Endothelial cell of hepatic sinusoid (primary cell): ENCODE measurements around the gene IQSEC3.

Experiments
- in situ Hi-C: cut with HindIII; loops from 2 replicates; pipeline ENCODE4 v1.10.0; 2017; ENCODE audit warnings: low sequenced_read_pairs

IQSEC3 gene

DNA sequence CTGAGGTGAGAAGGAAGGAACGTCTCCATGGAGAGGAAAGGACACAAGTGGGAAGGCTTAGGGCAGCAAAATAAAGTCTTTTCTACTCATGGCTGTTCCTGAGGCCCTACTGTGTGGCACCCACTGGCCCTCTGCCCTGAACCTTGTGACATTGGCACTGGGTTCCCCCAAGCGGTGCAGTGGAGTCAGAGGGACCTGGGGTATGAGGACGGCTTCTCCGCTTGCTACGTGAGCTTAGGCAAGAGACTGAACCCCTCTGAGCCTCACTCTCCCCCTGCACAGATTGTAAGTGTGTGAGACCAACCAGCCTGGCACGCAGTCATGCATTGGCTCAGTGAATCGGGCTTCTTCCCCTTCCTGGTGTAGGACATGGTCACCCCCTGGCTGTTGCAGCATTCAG, 127.7 kb downstream of the IQSEC3 start:
- in situ Hi-C loops = no loop called here

DNA sequence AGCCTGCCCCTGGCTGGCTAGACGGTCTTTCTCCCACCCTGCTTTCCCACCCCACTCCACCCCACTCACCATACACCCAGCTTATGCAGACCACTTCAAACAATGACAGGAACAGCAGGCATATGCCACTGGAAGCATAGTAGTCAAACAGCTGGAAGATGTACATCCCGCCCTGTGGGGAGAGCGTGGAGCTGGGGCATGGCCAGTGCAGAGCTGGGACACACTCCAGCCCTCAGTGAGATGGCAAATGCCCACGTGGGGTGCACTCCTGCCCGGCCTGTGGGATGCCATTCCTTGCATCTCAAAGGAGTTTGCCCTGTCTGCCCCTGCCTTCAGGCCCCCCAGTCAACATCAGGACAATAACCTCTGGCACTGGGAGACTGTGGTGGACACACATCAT, 128.6 kb downstream of the IQSEC3 start:
- in situ Hi-C loops = no loop called here

DNA sequence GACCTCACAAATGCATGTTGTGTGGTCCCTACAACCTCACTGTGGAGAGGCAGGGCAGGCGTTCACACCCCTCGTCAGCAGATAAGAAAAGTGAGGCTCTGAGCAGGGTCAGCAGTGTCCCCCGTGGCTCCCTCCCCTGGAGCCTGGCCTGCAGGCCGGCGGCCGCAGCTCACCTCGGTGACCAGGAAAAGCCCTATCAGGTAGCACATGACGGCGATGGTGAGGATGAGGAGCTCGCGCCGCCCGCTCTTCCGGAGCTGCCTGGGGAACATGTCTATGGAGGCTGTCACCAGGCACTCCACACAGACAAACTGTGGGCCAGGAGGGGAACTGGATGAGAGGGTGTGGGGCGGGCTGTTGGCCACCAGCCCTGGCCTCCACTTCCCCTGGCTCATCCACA, 129.4 kb downstream of the IQSEC3 start:
- in situ Hi-C loops = no loop called here

- in situ Hi-C loops = no loop called here
Observed at GRCh38 chr12:196436-196835, 129.9 kb downstream of the IQSEC3 start.

GRCh38 chr12:197347-197746, 130.8 kb downstream of the IQSEC3 start:
- in situ Hi-C loops = no loop called here

GRCh38 chr12:197911-198695, 131.5 kb downstream of the IQSEC3 start:
- in situ Hi-C loops = no loop called here

DNA sequence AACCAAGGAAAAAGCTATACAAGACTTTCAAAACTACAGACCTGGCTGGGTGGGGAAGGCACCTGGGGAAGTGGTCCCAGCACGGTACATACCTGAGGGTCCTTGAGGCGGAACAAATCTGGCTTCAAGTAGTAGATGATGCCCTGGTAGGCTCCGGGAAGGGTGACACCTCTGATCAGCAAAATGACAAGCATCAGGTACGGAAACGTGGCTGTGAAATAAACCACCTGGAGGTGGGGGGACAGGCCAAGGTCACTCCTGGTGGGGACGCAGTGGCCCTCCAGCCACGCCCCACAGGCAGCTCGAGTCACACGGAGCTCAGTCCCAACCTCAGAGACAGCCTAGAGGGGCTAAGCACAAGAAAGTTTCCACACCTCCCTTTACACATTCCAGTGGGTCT, 132.1 kb downstream of the IQSEC3 start:
- in situ Hi-C loops = no loop called here

DNA sequence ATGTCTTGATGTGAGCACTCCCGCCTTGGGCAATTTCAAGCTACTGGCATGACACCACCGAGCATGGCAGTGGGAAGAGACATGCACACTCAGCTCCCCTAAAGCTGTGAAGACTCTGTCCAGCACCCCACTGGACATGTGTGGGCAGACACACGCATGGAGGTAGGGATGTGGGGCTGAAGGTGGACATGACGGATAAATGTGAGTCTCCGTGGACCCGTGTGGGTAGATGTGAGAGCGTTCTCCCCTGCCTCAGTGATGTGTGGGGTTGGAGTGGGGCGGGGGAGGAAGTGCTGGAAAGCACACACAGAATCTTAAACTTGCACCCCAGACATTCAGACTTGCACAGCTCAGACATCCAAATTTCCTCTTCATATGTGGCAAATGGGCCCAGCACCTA, 134.8 kb downstream of the IQSEC3 start:
- in situ Hi-C loops = loop anchor here (5.0 kb wide), 1 partner anchor 59 kb away; no protein-coding TSS in a partner anchor

- in situ Hi-C loops = loop anchor here (5.0 kb wide), 1 partner anchor 60 kb away; no protein-coding TSS in a partner anchor
Observed at GRCh38 chr12:202081-202731, 135.6 kb downstream of the IQSEC3 start.

- in situ Hi-C loops = loop anchor here (5.0 kb wide), 1 partner anchor 61 kb away; no protein-coding TSS in a partner anchor
Observed at GRCh38 chr12:203074-203461, 136.5 kb downstream of the IQSEC3 start.

DNA sequence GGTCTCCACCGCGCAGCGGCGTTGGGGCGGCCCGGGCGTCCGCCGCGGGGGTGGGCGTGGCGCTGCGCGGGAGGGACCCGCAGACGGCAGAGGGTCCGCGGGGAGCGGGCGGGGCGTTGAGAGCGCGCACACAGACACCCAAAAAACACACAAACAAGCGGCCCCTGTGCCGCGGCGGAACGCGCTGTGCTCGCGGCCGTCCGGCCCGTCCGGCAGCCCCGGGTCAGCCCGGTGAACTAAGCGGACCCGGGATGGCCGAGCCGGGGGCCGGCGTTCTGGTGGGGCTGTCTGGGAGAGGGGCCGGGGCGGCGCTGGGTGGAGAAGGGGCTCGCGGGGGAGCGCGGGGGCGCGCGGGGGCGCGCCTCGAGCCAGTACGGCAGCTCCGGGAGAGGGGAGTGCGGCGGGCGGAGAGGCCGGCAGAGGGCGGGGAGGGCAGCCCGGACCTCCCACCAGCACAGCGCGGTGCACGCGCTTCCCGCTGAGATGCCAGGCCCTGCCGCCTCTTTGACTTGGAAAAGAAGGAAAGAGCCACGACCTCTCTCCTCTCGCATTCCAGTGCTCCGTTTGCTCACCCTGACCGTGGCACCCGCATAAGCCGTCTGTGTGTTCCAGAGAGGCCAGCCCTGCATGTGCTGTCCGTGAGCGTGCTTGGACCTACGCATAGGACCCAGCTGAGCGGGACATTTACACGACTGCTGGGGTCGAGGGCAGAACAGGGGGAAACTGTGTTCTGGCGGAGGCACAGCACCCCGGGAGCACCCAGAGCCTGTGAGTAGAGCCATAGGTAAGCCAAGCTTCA, 137.1 kb downstream of the IQSEC3 start:
- in situ Hi-C loops = loop anchor here (5.0 kb wide), 1 partner anchor 61 kb away; no protein-coding TSS in a partner anchor

DNA sequence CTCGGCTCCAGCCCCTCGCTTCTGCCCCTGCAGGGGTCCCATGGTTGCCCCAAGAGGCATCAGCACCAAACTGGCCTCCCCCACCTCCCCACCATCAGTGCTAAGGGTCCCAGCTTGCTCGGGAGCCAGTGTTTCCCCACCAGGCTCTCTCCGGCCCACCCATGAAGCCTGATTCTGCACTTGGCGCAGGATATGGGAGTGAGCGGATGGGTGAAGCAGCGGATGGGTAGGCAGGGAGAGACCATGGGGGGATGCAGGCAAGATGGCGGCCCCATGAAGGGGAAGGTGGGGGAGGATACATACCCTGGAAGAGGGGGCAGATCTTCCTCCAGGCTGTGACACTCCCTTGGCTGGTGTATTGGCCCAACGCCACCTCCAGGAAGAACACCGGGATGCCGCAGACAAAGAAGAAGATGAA, 137.7 kb downstream of the IQSEC3 start:
- in situ Hi-C loops = loop anchor here (5.0 kb wide), 1 partner anchor 62 kb away; no protein-coding TSS in a partner anchor

GRCh38 chr12:205026-205425, 138.5 kb downstream of the IQSEC3 start:
- in situ Hi-C loops = no loop called here

- in situ Hi-C loops = no loop called here
Observed at GRCh38 chr12:206746-207440, 140.3 kb downstream of the IQSEC3 start.

GRCh38 chr12:207804-208203, 141.2 kb downstream of the IQSEC3 start:
- in situ Hi-C loops = no loop called here

GRCh38 chr12:208813-209212, 142.2 kb downstream of the IQSEC3 start:
- in situ Hi-C loops = no loop called here

GRCh38 chr12:209246-209645, 142.7 kb downstream of the IQSEC3 start:
- in situ Hi-C loops = no loop called here

GRCh38 chr12:209851-210250, 143.3 kb downstream of the IQSEC3 start:
- in situ Hi-C loops = no loop called here

- in situ Hi-C loops = no loop called here
Observed at GRCh38 chr12:210277-211141, 143.9 kb downstream of the IQSEC3 start.

- in situ Hi-C loops = no loop called here
Observed at GRCh38 chr12:211142-211465, 144.5 kb downstream of the IQSEC3 start.
